Keratinocyte (primary cell): ENCODE results near the gene APOM. TPM values are rescaled to one million over a fixed set of nuclear protein-coding genes. Genes with fewer than 3 reads are reported as not detected.

Experiments
- DNase-seq: peaks from one replicate; pipeline ENCODE4 v3.0.0-alpha.2; 2011; ENCODE audit warnings: low read depth, missing footprints, low spot score
- FAIRE-seq: peaks from 2 replicates; lab custom pipeline; 2011; peaks lifted over from hg19 to GRCh38; lab: Jason Lieb, UNC
- H2AFZ ChIP-seq: 2 replicates; pipeline ENCODE4 v1.6.0; 2012; ENCODE audit warnings: low read length, control low read depth, inconsistent platforms; ENCODE audit not compliant: control insufficient read depth
- H3K27ac ChIP-seq: 2 replicates; pipeline ENCODE4 v1.5.1; 2011; ENCODE audit warnings: low read length; ENCODE audit not compliant: control insufficient read depth, insufficient read depth
- H3K27me3 ChIP-seq: 3 replicates; pipeline ENCODE4 v1.6.0; 2011; ENCODE audit warnings: low read length; ENCODE audit not compliant: control insufficient read depth, insufficient read depth; ENCODE audit errors: extremely low read depth
- H3K36me3 ChIP-seq, 2 experiments: 2 replicates in 1 of 2; 3 replicates in 1 of 2; pipeline ENCODE4 v1.5.1; 2011; ENCODE audit warnings: low read length in 2 of 2, mild to moderate bottlenecking in 1 of 2; ENCODE audit not compliant: control insufficient read depth in 2 of 2, insufficient read depth in 2 of 2; ENCODE audit errors: extremely low read depth in 1 of 2
- H3K4me1 ChIP-seq: 3 replicates; pipeline ENCODE4 v1.5.1; 2011; ENCODE audit warnings: low read length; ENCODE audit not compliant: control insufficient read depth, insufficient read depth; ENCODE audit errors: extremely low read depth
- H3K4me2 ChIP-seq: 3 replicates; pipeline ENCODE4 v1.6.0; 2011; ENCODE audit warnings: low read depth, low read length; ENCODE audit not compliant: control insufficient read depth, insufficient read depth; ENCODE audit errors: extremely low read depth
- H3K4me3 ChIP-seq, 3 experiments: fragments of 200-600 bp in 1 of 3; sonication (generic) in 1 of 3; 2 replicates in 2 of 3; 3 replicates in 1 of 3; pipeline ENCODE4 v1.5.1; 2011 to 2016; ENCODE audit warnings: low read length in 3 of 3, mild to moderate bottlenecking in 3 of 3, control low read depth in 2 of 3, inconsistent platforms in 1 of 3, low read depth in 1 of 3, mixed read lengths in 1 of 3, mixed run types in 1 of 3, moderate library complexity in 1 of 3; ENCODE audit not compliant: control insufficient read depth in 2 of 3, insufficient read depth in 2 of 3; ENCODE audit errors: extremely low read depth in 1 of 3
- H3K79me2 ChIP-seq: 2 replicates; pipeline ENCODE4 v1.6.0; 2012; ENCODE audit warnings: low read length; ENCODE audit not compliant: control insufficient read depth, insufficient read depth
- H3K9ac ChIP-seq: 3 replicates; pipeline ENCODE4 v1.6.0; 2011; ENCODE audit warnings: low read length; ENCODE audit not compliant: control insufficient read depth, insufficient read depth; ENCODE audit errors: extremely low read depth
- H3K9me1 ChIP-seq: 3 replicates; pipeline ENCODE4 v1.6.0; 2011; ENCODE audit warnings: low read length; ENCODE audit not compliant: control insufficient read depth, insufficient read depth; ENCODE audit errors: extremely low read depth
- H3K9me3 ChIP-seq: 2 replicates; pipeline ENCODE4 v1.5.1; 2012; ENCODE audit warnings: low read depth, low read length; ENCODE audit not compliant: control insufficient read depth
- H4K20me1 ChIP-seq: 3 replicates; pipeline ENCODE4 v1.6.0; 2011; ENCODE audit warnings: low read length; ENCODE audit not compliant: control insufficient read depth, insufficient read depth; ENCODE audit errors: extremely low read depth
- CTCF ChIP-seq, 3 experiments: IDR thresholded peaks in 1 of 3; conservative IDR thresholded peaks in 1 of 3; optimal IDR thresholded peaks in 1 of 3; 2 replicates in 2 of 3; 3 replicates in 1 of 3; pipeline versions ENCODE3 to v1.5.1; 2011; ENCODE audit warnings: low read length in 3 of 3, mild to moderate bottlenecking in 3 of 3, moderate library complexity in 2 of 3, control low read depth in 1 of 3, inconsistent platforms in 1 of 3; ENCODE audit not compliant: insufficient read depth in 2 of 3; ENCODE audit errors: extremely low read depth in 1 of 3
- EZH2 ChIP-seq: IDR thresholded peaks from one replicate; pipeline ENCODE4 v1.6.1; 2012; ENCODE audit warnings: inconsistent platforms, mild to moderate bottlenecking, low read length, moderate library complexity
- dilution Hi-C: fragments of 300-500 bp; cut with MboI; formaldehyde crosslinking; loops from one replicate; pipeline ENCODE4 v1.7.0; 2020; ENCODE audit warnings: low sequenced_read_pairs; ENCODE audit not compliant: extremely low pct_ligation_motif_present
- polyA plus RNA-seq, 5 experiments: library from polyadenylated mRNA; depleted of rRNA in 3 of 5; stranded (reverse) in 3 of 5; stranded (forward) in 1 of 5; unstranded in 1 of 5; fragments of >200 nt; gene quantifications; 1 replicate in 1 of 5; 2 replicates in 3 of 5; 3 replicates in 1 of 5; pipeline versions ENCODE4 v1.2.1 to v1.2.3, GENCODE V29; 2011 to 2012; ENCODE audit warnings: missing spikeins in 2 of 5, low read depth in 1 of 5, low replicate concordance in 1 of 5

Gene APOM
- polyA plus RNA-seq, 1 donor (not counting 4 experiments of a cell fraction or from before 2014, with no cell fraction given), result 1.4 TPM

- peaks cover 27% of the 10 kb centered on the region for H3K4me1 ChIP-seq
- no peak overlapping the region for H3K4me3 ChIP-seq
- H3K9ac ChIP-seq, result no peak overlapping the region
- no peaks in the 10 kb centered on the region for H4K20me1 ChIP-seq
- no peak overlapping the region for H3K27ac ChIP-seq
- DNase-seq, result no peak
- H3K79me2 ChIP-seq, result peaks cover 50% of the 10 kb centered on the region
- FAIRE-seq, result no peak
- H2AFZ ChIP-seq, result no peak overlapping the region
- dilution Hi-C loops, result no loop called here
- no peaks in the 10 kb centered on the region for H3K27me3 ChIP-seq
- no peaks in the 10 kb centered on the region for H3K9me3 ChIP-seq
- peaks cover 8 to 10% of the 10 kb centered on the region in 2 experiments for H3K36me3 ChIP-seq
- TF ChIP-seq CTCF (optimal IDR thresholded peaks at IDR 0.05 in 1 of 3, IDR thresholded peaks at IDR 0.05 in 1 of 3, conservative IDR thresholded peaks at IDR 0.05 in 1 of 3; ENCODE audit: extremely low read depth in 1 of 3, insufficient read depth in 2 of 3, low read length in 3 of 3) (no peak), EZH2 (no peak)
- no peaks in the 10 kb centered on the region for H3K9me1 ChIP-seq
- no peak overlapping the region for H3K4me2 ChIP-seq
These were observed 933 bp upstream of the APOM start for GRCh38 chr6:31654574-31655348.

- no peak for DNase-seq
- no peaks in the 10 kb centered on the region for H3K9me3 ChIP-seq
- peaks cover 25% of the 10 kb centered on the region for H3K4me1 ChIP-seq
- no peak overlapping the region for H3K27ac ChIP-seq
- H3K79me2 ChIP-seq, result peaks cover 34% of the 10 kb centered on the region
- dilution Hi-C loops, result no loop called here
- H2AFZ ChIP-seq, result no peak overlapping the region
- no peak for FAIRE-seq
- H3K4me3 ChIP-seq, result no peak overlapping the region
- no peak overlapping the region for H3K9ac ChIP-seq
- H4K20me1 ChIP-seq, result no peaks in the 10 kb centered on the region
- TF ChIP-seq CTCF (optimal IDR thresholded peaks at IDR 0.05 in 1 of 3, IDR thresholded peaks at IDR 0.05 in 1 of 3, conservative IDR thresholded peaks at IDR 0.05 in 1 of 3; ENCODE audit: extremely low read depth in 1 of 3, insufficient read depth in 2 of 3, low read length in 3 of 3) (no peak), EZH2 (no peak)
- peaks cover 8 to 10% of the 10 kb centered on the region in 2 experiments for H3K36me3 ChIP-seq
- no peaks in the 10 kb centered on the region for H3K27me3 ChIP-seq
- no peaks in the 10 kb centered on the region for H3K9me1 ChIP-seq
- H3K4me2 ChIP-seq, result no peak overlapping the region
These were observed 1.9 kb downstream of the APOM start for GRCh38 chr6:31657406-31658157.
